Inferior parietal cortex (tissue), 1 donor: ENCODE data around the gene CTSC.

Experiments
- DNase-seq: peaks from one replicate; pipeline ENCODE4 v3.0.0-alpha.2; 2016; ENCODE audit errors: extremely low spot score

Gene CTSC

GRCh38 chr11:88317536-88317935 lies 20.0 kb downstream of the CTSC start:
- DNase-seq: no peak

- no peak for DNase-seq
Measured at GRCh38 chr11:88315981-88316441, 21.5 kb downstream of the CTSC start.

- no peak for DNase-seq
Measured at GRCh38 chr11:88315015-88315414, 22.5 kb downstream of the CTSC start.

- no peak for DNase-seq
Measured at GRCh38 chr11:88313441-88313840, 24.1 kb downstream of the CTSC start.

- no peak for DNase-seq
Measured at GRCh38 chr11:88312628-88313027, 24.9 kb downstream of the CTSC start.

- DNase-seq: no peak
Measured at GRCh38 chr11:88310246-88310645, 27.3 kb downstream of the CTSC start.

- no peak for DNase-seq
Measured at GRCh38 chr11:88308576-88308975, 29.0 kb downstream of the CTSC start.

DNA sequence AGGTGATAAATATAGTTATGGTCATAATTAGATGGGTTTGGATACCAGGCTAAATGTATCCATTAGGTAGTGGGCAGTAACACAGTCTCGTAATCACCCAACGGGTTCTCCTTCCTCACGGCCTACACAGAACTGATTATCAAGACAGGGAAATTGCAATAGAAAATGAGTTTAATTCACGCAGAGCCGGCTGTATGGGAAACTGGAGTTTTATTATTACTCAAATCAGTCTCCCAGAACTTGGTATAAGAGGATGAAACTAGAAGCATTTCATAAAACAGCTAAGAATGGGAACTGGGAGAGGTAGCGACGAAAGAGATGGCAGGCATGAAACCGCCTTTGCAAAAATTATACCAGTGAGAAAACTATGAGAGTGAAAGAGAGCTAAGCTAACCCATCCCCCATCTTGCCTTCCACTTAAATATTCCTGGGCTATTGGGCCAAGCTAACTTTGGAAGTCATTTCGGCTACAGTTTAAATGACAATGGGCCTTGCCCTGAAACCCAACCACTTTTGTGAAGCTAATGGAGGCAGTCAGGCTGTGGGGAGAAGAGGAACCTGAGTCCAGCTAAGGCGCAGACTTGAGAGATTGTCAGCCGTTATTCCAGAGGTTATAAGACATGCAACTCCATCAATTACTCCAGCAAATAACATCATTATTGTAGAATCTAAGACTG lies 29.6 kb downstream of the CTSC start:
- DNase-seq: no peak

DNA sequence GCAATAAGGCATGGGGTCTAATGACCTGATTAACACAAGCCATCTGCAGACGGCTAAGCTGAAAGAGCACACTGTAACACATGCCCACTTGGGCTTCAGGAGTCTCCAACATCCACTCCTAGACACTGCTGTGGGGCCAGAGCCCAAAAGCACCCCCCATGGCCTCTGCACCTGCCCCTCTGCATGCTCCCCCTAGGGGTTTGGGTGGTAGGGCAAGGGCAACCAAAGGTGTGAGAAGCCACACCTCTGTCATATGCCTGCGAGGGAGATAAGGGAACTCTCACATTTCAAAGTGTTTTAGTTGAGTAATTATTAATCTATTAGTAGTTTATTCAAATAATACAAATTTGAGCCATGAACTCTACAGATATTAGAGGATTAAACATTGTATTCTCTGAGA lies 30.8 kb downstream of the CTSC start:
- DNase-seq: no peak

DNA sequence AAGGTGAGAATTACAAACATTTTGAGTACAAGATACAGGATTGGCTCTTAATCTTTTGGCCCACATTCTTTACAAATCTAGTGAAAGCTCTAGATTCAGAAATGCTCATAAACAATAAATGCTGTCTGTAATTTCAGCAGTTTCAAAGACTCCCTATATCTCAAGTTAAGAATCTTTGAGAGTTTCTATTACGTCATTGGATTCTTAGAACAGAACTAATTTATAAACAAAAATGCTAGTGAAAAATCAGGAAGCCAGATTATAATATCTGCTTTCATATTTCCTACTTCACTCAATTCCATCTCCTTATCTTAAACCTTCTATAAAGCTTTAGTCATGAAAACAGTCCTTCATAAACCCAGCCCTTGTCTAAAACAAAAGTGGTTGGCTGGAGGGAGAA lies 32.1 kb downstream of the CTSC start:
- DNase-seq: no peak

GRCh38 chr11:88304352-88304751 lies 33.2 kb downstream of the CTSC start:
- no peak for DNase-seq

GRCh38 chr11:88303037-88303436 lies 34.5 kb downstream of the CTSC start:
- DNase-seq: no peak

DNA sequence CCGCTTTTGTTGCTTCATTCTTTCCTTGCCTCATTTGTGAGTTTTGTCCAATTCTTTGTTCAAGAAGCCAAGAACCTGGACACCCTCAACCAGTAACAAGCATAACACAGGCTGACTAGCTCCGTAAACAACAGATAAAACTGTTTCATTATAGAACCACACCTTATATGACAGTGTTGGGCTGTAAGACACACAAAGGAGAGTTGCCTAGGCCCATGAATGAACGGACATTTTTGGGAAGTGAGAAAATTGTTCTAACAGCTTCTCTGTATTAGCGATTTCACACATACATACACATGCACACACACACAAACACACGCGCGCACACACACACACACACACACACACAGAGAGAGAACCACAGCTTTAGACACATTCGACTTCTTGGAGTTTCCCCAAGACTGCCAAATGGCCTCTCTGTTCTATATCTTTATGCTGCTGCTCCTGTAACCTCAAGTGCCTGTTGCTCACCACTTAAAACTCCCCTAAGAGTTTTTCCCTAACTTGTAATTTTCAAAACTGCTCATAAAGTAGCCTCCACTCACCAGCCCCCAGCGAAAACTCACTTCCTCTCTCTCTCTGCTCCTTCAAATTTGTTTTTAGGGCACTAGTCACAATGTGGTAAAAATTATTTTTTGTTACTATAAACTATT lies 35.9 kb downstream of the CTSC start:
- DNase-seq: no peak

DNA sequence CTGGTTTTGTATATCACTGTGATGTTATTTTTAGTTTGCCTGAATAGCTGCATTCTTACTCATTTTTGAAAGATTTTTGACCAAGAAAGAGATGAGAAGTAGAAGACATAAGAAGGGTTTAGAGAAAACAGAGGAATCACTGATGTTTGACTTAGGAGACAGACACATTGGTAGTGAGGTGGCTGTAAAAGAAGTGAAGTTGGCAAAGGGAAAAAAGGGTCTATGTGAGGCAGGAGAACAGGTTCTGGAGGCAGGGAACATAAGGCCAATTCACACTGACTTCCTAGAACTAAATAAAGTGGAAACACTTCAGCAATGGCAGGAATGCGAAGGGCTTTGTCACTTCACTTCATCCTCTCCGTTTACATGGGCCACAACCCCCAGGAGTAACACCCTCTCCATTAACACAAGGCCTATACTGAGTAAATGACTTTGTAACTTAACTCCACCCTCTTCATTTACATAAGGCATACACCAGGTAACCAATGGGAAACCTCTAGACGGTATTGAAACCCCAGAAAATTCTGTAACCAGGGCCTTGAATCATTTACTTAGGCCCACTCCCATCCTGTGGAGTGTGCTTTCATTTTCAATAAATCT lies 36.5 kb downstream of the CTSC start:
- DNase-seq: no peak

- no peak for DNase-seq
Measured at GRCh38 chr11:88297863-88298262, 39.7 kb downstream of the CTSC start.

GRCh38 chr11:88297421-88297820 lies 40.1 kb downstream of the CTSC start:
- DNase-seq: no peak

DNA sequence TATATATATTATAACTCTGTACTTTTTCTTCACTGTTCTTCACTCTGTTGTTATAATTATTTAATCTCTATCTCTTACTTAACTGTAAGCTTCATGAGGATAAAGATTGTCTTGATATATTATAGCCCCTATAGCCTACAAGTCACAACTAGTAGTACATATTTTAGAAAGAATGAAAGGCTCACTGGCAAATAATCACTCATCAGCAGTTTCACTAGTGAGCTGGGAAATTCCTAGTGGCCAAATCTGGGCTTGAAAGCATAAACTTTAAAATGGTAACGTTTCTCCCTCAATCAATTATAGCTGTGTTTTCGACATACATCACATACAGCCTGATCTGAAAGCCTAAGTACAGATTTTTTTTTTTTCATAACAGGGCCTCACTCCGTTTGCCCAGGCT lies 42.5 kb downstream of the CTSC start:
- no peak for DNase-seq

DNA sequence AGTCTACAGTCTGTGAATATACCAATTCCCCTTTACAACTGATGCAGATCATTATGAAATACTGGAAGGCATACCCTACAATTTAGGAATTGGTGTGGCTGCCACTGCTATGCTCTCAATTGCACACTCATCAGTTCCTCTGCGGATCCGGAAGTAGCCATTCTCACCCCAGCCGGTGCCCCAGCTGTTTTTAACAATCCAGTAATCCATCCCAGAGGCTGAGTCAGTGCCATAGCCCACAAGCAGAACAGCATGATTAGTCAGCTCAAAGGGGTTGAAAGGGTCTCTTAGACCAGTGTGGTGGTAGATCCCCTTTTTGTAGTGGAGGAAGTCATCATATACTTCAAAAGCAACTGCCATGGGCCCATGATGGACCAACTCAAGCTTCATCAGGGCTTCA lies 43.6 kb downstream of the CTSC start:
- DNase-seq: no peak

DNA sequence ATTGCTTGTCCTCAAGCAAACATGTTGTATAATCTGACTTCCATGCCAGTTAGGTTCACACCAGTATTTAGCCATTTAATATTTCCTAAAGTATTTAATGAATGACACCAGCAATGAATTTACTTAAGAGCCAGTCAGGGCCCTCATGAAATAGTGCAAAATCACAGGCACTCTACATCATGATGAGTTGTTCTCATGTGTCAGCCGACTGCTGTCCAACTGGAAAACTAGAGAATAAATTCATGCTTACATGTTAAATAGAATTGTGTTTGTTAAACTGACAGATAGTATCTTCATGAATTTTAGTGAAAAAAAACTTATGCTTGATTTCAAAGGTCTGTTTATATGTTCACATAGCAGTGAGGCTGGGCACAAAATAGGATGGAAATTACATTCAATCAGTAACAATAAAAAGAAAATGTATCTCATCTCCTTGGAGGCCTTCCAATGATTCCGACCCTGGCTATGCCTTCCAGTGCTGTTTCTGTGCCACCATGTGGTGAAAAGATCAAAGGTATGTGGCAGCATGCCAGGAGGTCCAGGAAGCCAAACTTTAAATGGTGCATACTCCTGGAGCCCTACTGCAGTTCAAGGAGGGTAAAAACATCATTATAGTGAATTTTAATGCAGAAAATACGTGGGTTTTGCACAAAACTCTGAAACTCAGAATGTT lies 45.2 kb downstream of the CTSC start:
- DNase-seq: no peak

DNA sequence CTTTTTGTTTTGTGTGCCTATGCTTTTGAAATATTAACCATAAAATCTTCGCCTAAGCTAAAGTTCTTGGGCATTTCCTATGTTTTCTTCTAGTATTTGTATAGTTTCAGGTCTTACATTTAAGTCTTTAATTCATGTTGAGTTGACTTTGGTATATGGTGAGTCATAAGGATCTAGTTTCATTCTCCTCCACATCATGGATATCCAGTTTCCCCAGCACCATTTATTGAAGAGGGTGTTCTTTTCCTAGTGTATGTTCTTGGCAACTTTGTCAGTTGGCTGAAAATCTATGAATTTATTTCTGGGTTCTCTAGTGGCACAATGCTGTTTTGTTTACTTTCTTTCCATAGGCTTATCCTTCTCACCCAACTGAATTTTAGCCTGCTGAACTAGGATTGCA lies 49.0 kb downstream of the CTSC start:
- DNase-seq: no peak

DNA sequence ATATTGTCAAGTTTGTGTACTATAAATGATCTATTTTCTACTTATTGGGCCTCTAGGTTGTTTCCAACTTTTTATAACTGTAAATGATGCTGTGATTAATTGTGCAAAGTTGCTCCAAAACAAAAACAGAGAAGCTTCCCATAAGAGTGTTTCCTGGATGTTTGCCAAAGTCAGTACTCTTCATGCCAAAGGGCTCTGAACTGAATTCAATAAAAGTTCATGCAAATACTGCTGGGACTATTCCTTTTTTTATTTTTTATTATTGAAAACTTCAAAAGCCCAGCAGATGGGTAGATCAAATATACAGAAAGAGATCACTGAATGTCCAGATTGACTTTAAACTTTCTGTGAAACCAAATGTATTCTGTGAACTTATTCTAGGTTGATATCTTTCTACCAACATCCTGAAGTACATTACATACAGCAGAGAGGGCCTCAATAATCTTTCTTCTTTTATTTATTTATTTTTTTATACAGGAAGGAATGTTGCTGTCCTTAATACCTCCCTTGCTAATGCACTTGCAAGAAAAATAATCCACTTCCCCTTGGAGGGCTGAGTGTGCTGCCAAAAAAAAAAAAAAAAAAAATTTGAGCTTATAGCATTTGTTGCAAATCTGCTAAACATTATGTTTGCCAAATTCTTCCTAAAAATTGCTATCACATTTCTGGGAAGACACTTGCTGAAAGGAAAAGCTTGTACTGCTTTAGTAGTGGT lies 53.0 kb downstream of the CTSC start:
- DNase-seq: no peak
